GM12892 (cell line): ENCODE results near the gene THRB.

Experiments used
- POLR2A ChIP-seq: IDR thresholded peaks from 2 replicates; pipeline ENCODE4 v1.6.1; 2011; ENCODE audit warnings: low read depth, low read length, control low read depth
- POLR2AphosphoS5 ChIP-seq: IDR thresholded peaks from 2 replicates; pipeline ENCODE4 v1.6.1; 2011; ENCODE audit warnings: low read depth, low read length, control low read depth
- TAF1 ChIP-seq: IDR thresholded peaks from 2 replicates; pipeline ENCODE4 v1.6.1; 2011; ENCODE audit warnings: low read depth, mild to moderate bottlenecking, control low read depth, low read length, borderline replicate concordance

DNA sequence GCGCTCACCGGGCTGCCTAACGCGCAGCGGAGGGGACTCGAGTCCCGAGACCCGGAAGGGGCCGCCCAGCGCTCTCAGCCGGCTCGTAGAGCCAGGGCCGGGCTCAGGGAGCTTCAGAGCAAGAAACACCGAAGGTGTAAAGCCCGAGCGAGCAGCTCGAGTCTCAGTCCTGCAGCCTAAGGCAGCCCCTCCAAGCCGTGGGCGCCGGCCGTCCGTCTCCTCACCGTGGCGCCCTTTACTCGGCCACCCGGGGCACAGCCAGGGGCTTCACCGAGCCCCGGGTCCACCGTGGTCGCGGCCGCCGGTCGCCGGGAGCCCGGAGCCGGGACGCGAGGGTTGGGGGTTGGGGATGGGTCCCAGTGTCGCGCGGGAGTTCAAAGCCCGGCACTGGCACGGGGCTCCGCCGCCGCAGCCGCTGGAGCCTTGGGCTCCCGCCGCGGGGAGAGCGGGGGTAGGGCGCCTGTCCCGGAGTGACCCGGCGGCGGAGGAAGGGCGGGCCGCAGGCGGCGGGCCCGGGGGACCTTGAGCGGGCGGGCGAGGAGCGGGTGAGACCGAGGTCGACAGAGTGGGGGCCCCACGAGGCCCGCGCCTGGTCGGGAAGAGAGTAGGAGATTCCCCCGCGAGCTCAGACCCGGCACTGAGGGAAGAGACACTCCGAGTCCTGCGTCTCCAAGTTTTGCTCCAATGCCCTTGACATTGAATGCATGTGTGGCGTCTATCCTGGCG lies 26.9 kb upstream of the THRB start:
- no peak for TF ChIP-seq POLR2AphosphoS5
- no peak for TF ChIP-seq POLR2A
- no peak for TF ChIP-seq TAF1
